SK-N-SH treated with all-trans-retinoic acid at 6 μM for 48 hours (cell line): ENCODE results near the gene WASF3.

Source experiments
- ARNTL ChIP-seq: fragments of 450-650 bp; formaldehyde crosslinking; IDR thresholded peaks from 2 replicates; pipeline ENCODE4 v1.5.0; 2020; ENCODE audit warnings: low read depth, mild to moderate bottlenecking, moderate library complexity, borderline replicate concordance
- ESRRG ChIP-seq: fragments of 250-450 bp; sonication (Bioruptor Pico); IDR thresholded peaks from 2 replicates; pipeline ENCODE4 v1.6.1; 2021; ENCODE audit warnings: mild to moderate bottlenecking
- GLIS3 ChIP-seq: fragments of 250-450 bp; sonication (Bioruptor Pico); IDR thresholded peaks from 2 replicates; pipeline ENCODE4 v1.5.0; 2020; ENCODE audit warnings: mild to moderate bottlenecking, moderate library complexity
- PPARA ChIP-seq: fragments of 250-450 bp; sonication (Bioruptor Pico); IDR thresholded peaks from 2 replicates; pipeline ENCODE4 v1.5.0; 2020; ENCODE audit warnings: mild to moderate bottlenecking, borderline replicate concordance
- RARB ChIP-seq: fragments of 250-450 bp; sonication (Bioruptor Pico); IDR thresholded peaks from 2 replicates; pipeline ENCODE4 v1.8.0; 2021; ENCODE audit warnings: mild to moderate bottlenecking, moderate library complexity
- SNAI2 ChIP-seq: fragments of 250-450 bp; sonication (Bioruptor Pico); IDR thresholded peaks from 2 replicates; pipeline ENCODE4 v1.5.0; 2020; ENCODE audit warnings: mild to moderate bottlenecking, moderate library complexity
- TCF4 ChIP-seq: fragments of 250-450 bp; sonication (Bioruptor Pico); IDR thresholded peaks from 2 replicates; pipeline ENCODE4 v1.8.0; 2021; ENCODE audit warnings: mild to moderate bottlenecking, moderate library complexity, borderline replicate concordance
- TOX ChIP-seq: fragments of 250-450 bp; sonication (Bioruptor Pico); IDR thresholded peaks from 2 replicates; pipeline ENCODE4 v1.8.0; 2021; ENCODE audit warnings: mild to moderate bottlenecking, moderate library complexity, borderline replicate concordance
- ZC3H10 ChIP-seq: fragments of 250-450 bp; sonication (Bioruptor Pico); IDR thresholded peaks from 2 replicates; pipeline ENCODE4 v1.5.1; 2021; ENCODE audit warnings: mild to moderate bottlenecking, moderate library complexity
- ZFP30 ChIP-seq: fragments of 450-650 bp; formaldehyde crosslinking; IDR thresholded peaks from 2 replicates; pipeline ENCODE4 v1.5.0; 2022; ENCODE audit warnings: mild to moderate bottlenecking, moderate library complexity
- ZNF70 ChIP-seq: fragments of 450-650 bp; formaldehyde crosslinking; IDR thresholded peaks from 2 replicates; pipeline ENCODE4 v1.5.0; 2020; ENCODE audit warnings: mild to moderate bottlenecking, moderate library complexity
- TF ChIP-seq, protein P1 (sequence below): fragments of 250-450 bp; sonication (Bioruptor Pico); IDR thresholded peaks from 2 replicates; pipeline ENCODE4 v1.5.1; 2020; ENCODE audit warnings: low read depth, mild to moderate bottlenecking, moderate library complexity
- TF ChIP-seq, protein P2 (sequence below): fragments of 250-450 bp; sonication (Bioruptor Pico); IDR thresholded peaks from 2 replicates; pipeline ENCODE4 v1.8.0; 2020; ENCODE audit warnings: mild to moderate bottlenecking, moderate library complexity, borderline replicate concordance

DNA sequence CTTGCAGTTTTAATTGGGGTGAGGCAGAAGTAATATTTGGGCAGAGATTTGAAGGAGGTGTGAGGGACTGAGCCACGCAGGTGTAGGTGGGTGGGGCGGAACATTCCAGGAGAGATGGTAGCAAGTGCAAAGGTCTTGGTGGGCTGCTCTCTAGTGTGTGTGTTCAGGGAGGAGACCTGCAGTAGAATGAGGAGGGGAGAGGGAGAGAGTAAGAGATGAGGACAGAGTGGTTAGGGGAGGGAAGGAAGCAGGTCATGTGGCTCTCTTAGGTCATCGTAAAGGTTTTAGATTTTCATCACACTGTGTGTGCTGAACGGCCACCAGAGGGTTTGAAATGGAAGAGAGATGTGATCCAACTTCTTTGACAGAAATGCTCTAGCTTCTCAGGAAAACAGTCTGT is 33.5 kb downstream of the WASF3 start:
- TF ChIP-seq GLIS3 (CRISPR knock-in tag), result no peak
- no peak for TF ChIP-seq ZFP30 (CRISPR knock-in tag)
- TF ChIP-seq TCF4 (CRISPR knock-in tag), result no peak
- no peak for TF ChIP-seq PPARA (CRISPR knock-in tag)
- TF ChIP-seq, protein P1, sequence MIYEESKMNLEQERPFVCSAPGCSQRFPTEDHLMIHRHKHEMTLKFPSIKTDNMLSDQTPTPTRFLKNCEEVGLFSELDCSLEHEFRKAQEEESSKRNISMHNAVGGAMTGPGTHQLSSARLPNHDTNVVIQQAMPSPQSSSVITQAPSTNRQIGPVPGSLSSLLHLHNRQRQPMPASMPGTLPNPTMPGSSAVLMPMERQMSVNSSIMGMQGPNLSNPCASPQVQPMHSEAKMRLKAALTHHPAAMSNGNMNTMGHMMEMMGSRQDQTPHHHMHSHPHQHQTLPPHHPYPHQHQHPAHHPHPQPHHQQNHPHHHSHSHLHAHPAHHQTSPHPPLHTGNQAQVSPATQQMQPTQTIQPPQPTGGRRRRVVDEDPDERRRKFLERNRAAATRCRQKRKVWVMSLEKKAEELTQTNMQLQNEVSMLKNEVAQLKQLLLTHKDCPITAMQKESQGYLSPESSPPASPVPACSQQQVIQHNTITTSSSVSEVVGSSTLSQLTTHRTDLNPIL (CRISPR knock-in tag), result no peak
- no peak for TF ChIP-seq TOX
- no peak for TF ChIP-seq RARB
- TF ChIP-seq SNAI2 (CRISPR knock-in tag), result no peak
- no peak for TF ChIP-seq ZNF70 (CRISPR knock-in tag)
- TF ChIP-seq, protein P2, sequence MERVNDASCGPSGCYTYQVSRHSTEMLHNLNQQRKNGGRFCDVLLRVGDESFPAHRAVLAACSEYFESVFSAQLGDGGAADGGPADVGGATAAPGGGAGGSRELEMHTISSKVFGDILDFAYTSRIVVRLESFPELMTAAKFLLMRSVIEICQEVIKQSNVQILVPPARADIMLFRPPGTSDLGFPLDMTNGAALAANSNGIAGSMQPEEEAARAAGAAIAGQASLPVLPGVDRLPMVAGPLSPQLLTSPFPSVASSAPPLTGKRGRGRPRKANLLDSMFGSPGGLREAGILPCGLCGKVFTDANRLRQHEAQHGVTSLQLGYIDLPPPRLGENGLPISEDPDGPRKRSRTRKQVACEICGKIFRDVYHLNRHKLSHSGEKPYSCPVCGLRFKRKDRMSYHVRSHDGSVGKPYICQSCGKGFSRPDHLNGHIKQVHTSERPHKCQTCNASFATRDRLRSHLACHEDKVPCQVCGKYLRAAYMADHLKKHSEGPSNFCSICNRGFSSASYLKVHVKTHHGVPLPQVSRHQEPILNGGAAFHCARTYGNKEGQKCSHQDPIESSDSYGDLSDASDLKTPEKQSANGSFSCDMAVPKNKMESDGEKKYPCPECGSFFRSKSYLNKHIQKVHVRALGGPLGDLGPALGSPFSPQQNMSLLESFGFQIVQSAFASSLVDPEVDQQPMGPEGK, result no peak
- no peak for TF ChIP-seq ESRRG (CRISPR knock-in tag)
- TF ChIP-seq ZC3H10 (CRISPR knock-in tag), result no peak
- no peak for TF ChIP-seq ARNTL
